HS-5 (cell line): ENCODE measurements around the gene CISH.
A peak's percentile ranks its signal among the peaks of the same experiment; 100 is the strongest.

Experiments
- DNase-seq: peaks from one replicate; pipeline ENCODE4 v3.0.0-alpha.2; 2012; ENCODE audit warnings: low read depth

The CISH gene

DNA sequence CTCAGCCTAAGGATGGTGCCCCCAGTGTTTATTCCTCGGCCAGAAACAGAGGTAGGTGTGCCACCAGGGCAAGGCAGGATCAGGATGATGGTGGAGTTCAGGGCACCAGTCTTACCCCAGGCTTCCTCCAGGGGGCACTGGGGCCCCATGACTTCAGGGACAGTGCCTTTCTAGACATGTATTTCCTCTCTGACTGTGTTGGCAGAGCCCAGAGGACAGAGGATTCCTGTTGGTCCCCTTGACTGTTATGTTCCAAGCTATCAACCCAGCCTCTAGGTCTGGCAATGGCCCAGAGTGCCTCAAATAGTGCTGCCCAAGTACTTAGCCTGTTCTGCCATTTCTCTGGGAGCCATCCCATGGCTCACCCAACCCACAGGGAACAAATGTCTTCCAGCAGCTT lies 39.4 kb downstream of the CISH start:
- DNase-seq, result no peak

DNA sequence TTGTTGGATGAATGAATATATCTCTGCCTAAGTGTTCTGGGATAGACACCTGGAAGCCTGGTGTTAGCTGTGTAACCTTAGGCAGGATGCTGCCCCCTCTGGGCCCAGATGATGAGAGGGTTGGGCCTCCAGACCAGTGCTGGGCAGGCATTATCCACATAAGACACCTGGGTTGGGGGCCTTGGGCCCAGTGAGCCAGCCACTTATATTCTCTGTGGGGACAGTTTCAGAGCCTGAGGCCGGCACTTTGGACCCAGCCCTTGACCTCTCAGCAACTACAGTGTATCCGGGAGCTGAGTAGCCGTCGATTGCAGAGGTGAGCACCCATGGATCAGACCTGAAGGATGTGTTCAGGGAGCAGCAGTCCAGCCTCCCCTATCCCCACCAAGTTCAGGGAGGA lies 40.1 kb downstream of the CISH start:
- no peak for DNase-seq

DNA sequence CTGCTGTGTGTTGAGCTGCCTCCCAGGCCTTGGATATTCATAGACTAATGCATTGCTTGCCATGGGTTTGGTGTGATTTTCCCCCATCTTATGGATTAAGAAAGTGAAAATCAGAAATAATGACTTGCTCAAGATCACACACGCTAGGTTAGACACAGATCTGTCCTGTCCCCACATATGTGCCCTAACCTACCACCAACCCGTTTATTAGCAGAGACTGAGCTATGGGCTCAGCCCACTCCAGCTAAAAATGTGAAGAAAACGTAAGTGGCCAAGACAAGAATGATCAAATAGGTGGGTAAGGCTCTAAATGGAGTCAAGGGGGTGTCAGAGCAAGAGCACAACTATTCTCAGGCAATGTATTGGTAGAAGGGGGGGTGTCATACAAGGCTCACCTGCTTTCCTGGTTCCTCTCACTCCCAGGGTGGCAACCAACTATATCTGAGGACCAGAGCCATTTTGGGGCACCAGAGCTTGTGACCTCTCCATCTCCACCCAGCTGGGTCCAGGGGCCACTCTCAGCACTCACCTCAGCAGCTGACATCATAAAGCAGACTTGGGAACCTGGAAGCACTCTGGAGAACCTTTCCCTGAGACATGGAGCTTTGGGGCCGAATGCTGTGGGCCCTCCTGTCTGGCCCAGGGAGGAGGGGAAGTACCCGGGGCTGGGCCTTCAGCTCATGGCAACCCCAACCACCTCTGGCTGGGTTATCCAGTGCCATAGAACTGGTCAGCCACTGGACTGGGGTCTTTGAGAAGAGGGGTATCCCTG lies 40.9 kb downstream of the CISH start:
- DNase-seq, result no peak

DNA sequence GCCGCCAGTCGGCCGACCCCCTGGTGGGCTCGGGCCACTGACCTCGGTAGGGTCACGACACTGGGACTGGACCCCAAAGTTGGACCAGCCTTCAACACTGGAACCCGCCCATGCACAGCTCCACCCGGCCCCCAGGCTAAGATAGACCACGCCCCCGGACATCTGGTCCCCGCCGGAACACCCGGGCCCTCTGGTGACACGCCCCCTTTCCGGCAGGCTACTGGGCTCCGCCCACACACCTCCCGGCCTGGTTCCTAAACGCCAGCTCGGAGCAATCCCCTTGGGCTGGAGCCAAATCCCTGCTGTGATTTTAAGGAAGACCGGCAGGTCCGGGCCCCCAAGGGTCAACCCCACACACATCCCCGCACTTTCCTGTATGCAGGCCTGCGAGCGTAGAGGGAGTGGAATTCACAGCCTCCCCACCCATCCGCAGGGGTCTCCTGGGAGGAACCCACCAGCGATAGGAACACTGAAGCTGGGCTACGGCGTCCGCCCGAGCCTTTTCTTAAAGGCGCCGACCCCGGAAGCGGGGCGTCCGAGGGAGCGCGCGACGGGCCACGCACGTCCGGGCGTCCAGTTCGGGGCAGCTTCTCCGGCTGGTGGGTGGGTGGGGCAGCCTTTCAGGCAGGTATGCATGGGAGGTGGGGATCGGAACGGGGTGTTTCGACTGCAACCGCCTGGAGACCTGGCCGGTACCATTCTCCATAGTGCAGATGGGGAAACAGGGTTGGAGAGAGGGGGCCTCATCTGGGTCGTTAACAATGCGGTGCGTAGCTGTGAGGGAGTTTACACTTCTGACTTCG lies 42.4 kb downstream of the CISH start, which contains the start of gene HEMK1:
HEMK1 (plus strand) TSS at position 576 of the 803 bp plus-strand sequence. CDS start 1,583 bp downstream, outside the sequence.
- peak; percentile 91 for DNase-seq

DNA sequence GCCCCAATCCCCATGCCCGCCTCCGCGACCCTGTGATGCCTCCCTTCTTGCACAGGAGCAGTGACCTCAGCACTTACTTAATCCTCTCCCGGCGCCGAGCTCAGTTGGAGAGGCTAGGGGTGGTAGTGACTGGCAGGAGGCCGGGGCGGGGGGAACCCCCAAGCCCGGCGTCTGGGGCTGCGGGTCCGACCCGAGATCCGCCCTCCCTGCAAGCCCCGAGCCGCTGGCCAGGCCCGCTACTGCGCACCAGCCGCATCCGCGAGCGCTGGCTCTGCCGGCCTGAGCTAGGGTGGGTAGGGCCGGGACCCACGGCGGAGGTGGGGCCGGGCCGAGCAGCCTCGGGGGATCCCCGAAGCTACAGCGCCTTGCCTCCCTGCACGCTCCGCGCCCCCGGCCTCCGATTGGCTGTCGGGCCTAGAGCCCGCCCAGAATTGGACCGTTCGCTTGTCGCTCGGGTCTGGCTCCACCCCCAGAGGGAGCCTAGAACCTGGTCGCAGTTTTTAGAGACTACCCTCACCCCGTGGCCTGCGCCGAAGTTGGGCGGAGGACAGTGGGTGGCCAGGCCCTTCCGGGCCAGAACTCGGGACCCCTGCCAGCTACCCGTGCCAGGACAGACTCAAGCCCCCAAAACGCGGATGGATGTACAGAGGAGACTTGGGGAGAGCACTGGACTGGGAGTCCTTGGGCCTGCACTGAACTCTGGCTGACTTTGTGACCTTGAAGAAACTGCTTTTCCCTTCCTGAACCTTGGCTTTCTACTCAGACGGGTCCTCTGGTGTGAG lies 44.0 kb downstream of the CISH start, which contains the start of gene C3orf18:
C3orf18 (minus strand) TSS at position 362 of the 782 bp plus-strand sequence. CDS start 2,048 bp downstream, outside the sequence.
- DNase-seq, result peak; percentile 68

DNA sequence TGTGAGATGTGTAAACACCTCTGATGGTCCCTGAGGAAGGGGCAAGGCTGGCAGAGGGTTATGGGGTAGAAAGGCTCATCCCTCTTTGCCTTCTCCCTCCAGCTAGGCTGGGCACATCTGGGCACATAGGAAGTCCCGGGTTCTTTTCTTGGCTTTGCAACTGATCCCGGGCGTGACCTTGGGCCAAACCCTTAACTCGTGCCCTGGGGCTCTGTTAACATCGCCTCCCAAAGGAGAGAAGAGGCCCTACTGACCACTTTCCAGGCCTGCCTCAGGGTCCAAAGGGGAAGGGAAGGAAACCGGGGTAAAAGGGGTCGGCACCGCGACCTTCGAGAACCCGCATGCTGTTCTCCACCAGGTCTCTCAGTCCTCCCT lies 44.6 kb downstream of the CISH start:
- DNase-seq, result no peak

DNA sequence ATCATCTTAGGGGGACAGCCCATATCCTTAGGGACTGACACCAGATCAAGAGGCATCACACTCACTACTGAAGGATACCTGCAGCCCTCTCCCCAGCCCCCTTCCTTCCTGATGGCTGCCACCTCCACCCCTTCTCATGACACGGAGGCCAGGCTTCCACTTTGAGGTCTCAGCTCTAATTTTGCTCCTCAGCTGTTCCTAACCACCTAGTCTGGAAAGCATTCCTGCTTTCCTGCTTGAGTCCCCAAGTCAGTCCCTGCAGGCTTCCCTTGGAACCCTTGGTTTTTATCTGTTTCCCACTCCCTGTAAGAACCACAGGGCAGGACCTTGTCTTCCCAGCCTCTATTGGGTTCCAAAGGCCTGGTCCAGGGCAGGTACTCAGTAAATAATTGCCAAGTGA lies 47.3 kb downstream of the CISH start:
- no peak for DNase-seq

DNA sequence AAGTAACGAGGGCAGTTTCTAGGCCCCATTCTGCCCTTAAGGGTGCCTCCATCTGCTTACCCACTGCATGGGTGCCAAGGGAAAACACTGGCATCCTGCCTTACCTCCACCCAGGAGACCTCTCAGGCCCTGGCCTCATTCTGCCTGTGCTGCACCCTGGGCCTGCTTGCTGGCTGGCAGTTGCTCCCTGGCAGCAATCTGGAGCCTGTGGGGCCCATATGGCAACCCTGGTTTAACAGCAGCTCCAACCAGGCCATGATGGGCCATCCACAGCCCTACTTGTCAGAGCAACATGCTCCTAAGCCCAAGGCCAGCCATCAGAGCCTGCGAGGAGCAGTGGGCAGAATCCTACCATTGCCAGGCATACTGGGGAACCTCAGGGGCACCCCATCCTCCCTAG lies 47.7 kb downstream of the CISH start:
- no peak for DNase-seq

DNA sequence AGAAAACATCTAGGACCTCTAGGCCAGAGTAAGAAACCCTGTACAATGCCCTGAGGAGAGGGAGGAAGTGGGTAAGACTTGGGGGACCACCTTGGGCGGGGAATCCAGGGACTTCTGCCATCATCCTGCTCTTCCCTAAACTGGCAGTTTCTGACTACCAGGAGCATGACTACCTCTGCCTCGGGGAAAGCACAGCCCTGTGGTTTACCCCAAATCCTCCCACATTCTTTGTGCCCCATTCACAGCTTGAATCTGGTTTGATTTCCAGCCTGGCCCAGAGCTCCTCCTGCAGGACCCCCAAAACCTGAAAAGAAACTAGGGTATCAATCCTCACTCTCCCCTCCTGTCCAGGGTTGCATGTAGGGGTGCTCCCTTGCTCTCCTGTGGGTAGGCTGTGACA lies 48.7 kb downstream of the CISH start:
- peak; percentile 70 for DNase-seq

DNA sequence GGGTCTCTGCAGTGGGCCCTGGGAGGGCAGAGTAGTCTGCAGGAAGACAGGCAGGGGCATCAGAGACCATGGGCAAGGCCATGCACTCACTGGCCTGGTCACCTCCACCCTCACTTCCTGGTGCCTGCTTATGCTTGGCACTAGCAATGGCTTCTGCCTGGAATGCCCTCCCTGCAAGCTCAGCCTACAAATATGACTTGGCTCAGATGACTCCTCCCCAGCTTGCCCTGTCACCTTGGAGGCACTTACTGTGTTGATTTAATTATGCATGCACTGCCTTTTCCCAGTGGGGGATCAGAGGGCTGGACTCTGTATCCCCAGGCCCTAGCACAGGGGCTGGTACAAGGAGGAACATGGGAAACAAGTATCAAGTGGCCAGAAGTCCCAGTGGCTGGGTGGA lies 51.9 kb downstream of the CISH start:
- no peak for DNase-seq

DNA sequence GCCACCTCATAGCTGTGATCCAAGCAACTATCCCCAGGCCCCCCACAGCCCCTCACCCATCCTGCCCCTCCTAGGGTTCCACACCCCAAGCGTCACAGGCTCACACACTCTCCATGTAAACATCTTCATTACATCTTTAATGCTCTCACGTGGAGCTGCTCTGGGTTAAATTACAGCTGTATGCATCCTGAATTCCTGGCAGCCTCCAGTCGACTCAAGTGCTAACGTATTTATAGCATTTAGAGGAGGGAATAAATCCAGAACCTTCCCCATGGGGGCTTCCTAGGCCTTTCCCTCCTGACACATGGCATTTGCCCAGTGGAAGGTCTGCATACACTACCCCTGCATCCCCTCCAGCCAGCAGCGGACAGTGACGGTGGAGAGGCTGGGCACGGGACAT lies 53.7 kb downstream of the CISH start:
- DNase-seq, result no peak

DNA sequence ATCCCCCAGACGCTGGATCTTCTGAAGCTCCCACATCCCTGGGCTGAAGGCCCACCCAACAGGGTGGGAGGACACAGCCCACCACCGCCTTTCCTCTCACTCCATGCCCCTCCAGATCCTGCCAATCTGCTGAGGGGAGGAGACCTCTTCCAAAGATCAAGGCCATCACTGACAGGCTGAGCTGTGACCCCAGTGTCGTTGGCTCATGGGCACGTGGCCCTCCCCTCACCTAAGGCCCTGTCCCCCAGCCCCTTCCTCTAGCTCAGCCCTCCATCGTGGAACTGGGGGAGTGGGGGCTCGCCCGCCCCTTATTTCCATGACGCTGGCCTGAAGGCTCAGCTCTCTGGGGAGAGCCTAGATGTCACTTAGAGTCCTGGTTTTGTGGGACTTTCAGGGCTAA lies 54.5 kb downstream of the CISH start:
- no peak for DNase-seq
